Endothelial cell of umbilical vein (primary cell): ENCODE results near the gene FBXL17. TPM values are rescaled to one million over a fixed set of nuclear protein-coding genes. Genes with fewer than 3 reads are reported as not detected.

Source experiments
- BruUV-seq: library from RNA; stranded (reverse); fragments of 400-500 nt; replicated peaks from 2 replicates; lab custom pipeline; 2021; lab: Mats Ljungman, UMichigan
- CTCF ChIA-PET: fragments of 300-600, 350-600 bp; sonication (Branson Sonifier 250); formaldehyde crosslinking; loops from one replicate; lab custom pipeline; 2021; ENCODE audit warnings: antibody characterized with exemption, inconsistent platforms; lab: Charles Lee
- POLR2A ChIA-PET: fragments of 300-600, 350-600 bp; sonication (Branson Sonifier 250); formaldehyde crosslinking; loops from one replicate; lab custom pipeline; 2021; ENCODE audit warnings: antibody characterized with exemption, inconsistent platforms; lab: Charles Lee
- DNase-seq: peaks from one replicate; pipeline ENCODE4 v3.0.0-alpha.2; 2011; ENCODE audit warnings: low read depth, low spot score
- FAIRE-seq: peaks from 2 replicates; lab custom pipeline; 2011; peaks lifted over from hg19 to GRCh38; lab: Jason Lieb, UNC
- H2AFZ ChIP-seq: 2 replicates; pipeline ENCODE4 v1.6.0; 2012; ENCODE audit warnings: low read depth, low read length, control low read depth, inconsistent platforms
- H3K27ac ChIP-seq: 2 replicates; pipeline ENCODE4 v1.5.1; 2011; ENCODE audit warnings: low read depth, mild to moderate bottlenecking, control low read depth, low read length, moderate library complexity; ENCODE audit not compliant: insufficient read depth
- H3K27me3 ChIP-seq, 2 experiments: 2 replicates each; pipeline versions ENCODE4 v1.6.0 to v1.6.1; 2011; ENCODE audit warnings: low read length in 2 of 2, mixed read lengths in 1 of 2; ENCODE audit not compliant: control insufficient read depth in 2 of 2, insufficient read depth in 2 of 2
- H3K36me3 ChIP-seq, 2 experiments: 2 replicates in 1 of 2; 3 replicates in 1 of 2; pipeline ENCODE4 v1.5.1; 2011; ENCODE audit warnings: low read length in 2 of 2, mild to moderate bottlenecking in 1 of 2, moderate library complexity in 1 of 2; ENCODE audit not compliant: control insufficient read depth in 2 of 2, insufficient read depth in 2 of 2; ENCODE audit errors: extremely low read depth in 1 of 2
- H3K4me1 ChIP-seq: 3 replicates; pipeline ENCODE4 v1.5.1; 2011; ENCODE audit warnings: mild to moderate bottlenecking, low read length; ENCODE audit not compliant: control insufficient read depth, insufficient read depth; ENCODE audit errors: extremely low read depth
- H3K4me2 ChIP-seq: 2 replicates; pipeline ENCODE4 v1.6.1; 2011; ENCODE audit warnings: low read length, control low read depth, mixed read lengths; ENCODE audit not compliant: insufficient read depth
- H3K4me3 ChIP-seq, 3 experiments: fragments of 200-600 bp in 1 of 3; sonication (generic), shearing (Covaris generic) in 1 of 3; replicated peaks in 1 of 3; 2 replicates each; pipeline ENCODE4 v1.5.1; 2011 to 2016; ENCODE audit warnings: control low read depth in 3 of 3, low read length in 3 of 3, mild to moderate bottlenecking in 2 of 3, inconsistent platforms in 1 of 3, low read depth in 1 of 3, moderate library complexity in 1 of 3; ENCODE audit not compliant: insufficient read depth in 1 of 3
- H3K79me2 ChIP-seq: 2 replicates; pipeline ENCODE4 v1.6.0; 2012; ENCODE audit warnings: low read length, inconsistent platforms; ENCODE audit not compliant: control insufficient read depth, insufficient read depth
- H3K9ac ChIP-seq: replicated peaks from 2 replicates; pipeline ENCODE3; 2011; ENCODE audit warnings: low read length, control low read depth; ENCODE audit not compliant: insufficient read depth; ENCODE audit errors: extremely low read depth
- H3K9me1 ChIP-seq: replicated peaks from 3 replicates; pipeline ENCODE4 v1.6.0; 2011; ENCODE audit warnings: mild to moderate bottlenecking, low read length; ENCODE audit not compliant: control insufficient read depth, insufficient read depth; ENCODE audit errors: extremely low read depth
- H3K9me3 ChIP-seq: replicated peaks from 2 replicates; pipeline ENCODE4 v1.5.1; 2012; ENCODE audit warnings: low read length, inconsistent platforms; ENCODE audit not compliant: control insufficient read depth, insufficient read depth
- H4K20me1 ChIP-seq: replicated peaks from 2 replicates; pipeline ENCODE3; 2011; ENCODE audit warnings: mild to moderate bottlenecking, low read length; ENCODE audit not compliant: control insufficient read depth, insufficient read depth; ENCODE audit errors: extremely low read depth
- EZH2 ChIP-seq: IDR thresholded peaks from 2 replicates; pipeline ENCODE4 v1.6.1; 2012; ENCODE audit warnings: borderline replicate concordance, low read depth, mild to moderate bottlenecking, moderate library complexity, low read length, inconsistent platforms; ENCODE audit not compliant: severe bottlenecking
- FOS ChIP-seq: IDR thresholded peaks from 2 replicates; pipeline ENCODE4 v1.6.1; 2011; ENCODE audit warnings: mild to moderate bottlenecking, low read length, moderate library complexity, borderline replicate concordance; ENCODE audit not compliant: insufficient read depth
- GATA2 ChIP-seq: IDR thresholded peaks from 2 replicates; pipeline ENCODE4 v1.7.0; 2011; ENCODE audit warnings: low read depth, mild to moderate bottlenecking, moderate library complexity, mixed read lengths, low read length; ENCODE audit not compliant: insufficient read length, insufficient read depth
- JUN ChIP-seq: IDR thresholded peaks from 2 replicates; pipeline ENCODE4 v1.6.1; 2011; ENCODE audit warnings: borderline replicate concordance, low read depth; ENCODE audit not compliant: insufficient read length, insufficient read depth
- MYC ChIP-seq: IDR thresholded peaks from one replicate; pipeline ENCODE4 v1.6.1; 2011; ENCODE audit warnings: mild to moderate bottlenecking, low read depth, low read length
- POLR2A ChIP-seq: IDR thresholded peaks from 2 replicates; pipeline ENCODE4 v1.6.1; 2012; ENCODE audit warnings: low read depth, mild to moderate bottlenecking, control low read depth, low read length
- POLR2AphosphoS5 ChIP-seq: IDR thresholded peaks from 2 replicates; pipeline ENCODE4 v1.6.1; 2012; ENCODE audit warnings: low read depth, mild to moderate bottlenecking, control low read depth, low read length, moderate library complexity; ENCODE audit not compliant: insufficient read depth
- dilution Hi-C: fragments of 300-500 bp; cut with MboI; formaldehyde crosslinking; loops from one replicate; pipeline ENCODE4 v1.15.0; 2019; ENCODE audit warnings: low sequenced_read_pairs; ENCODE audit not compliant: extremely low pct_ligation_motif_present
- intact Hi-C: fragments of 100-400 bp; cut with micrococcal nuclease; formaldehyde crosslinking; loops from one replicate; pipeline ENCODE4 v1.10.0; 2022
- polyA plus RNA-seq, 4 experiments: library from polyadenylated mRNA; depleted of rRNA in 3 of 4; stranded (reverse) in 3 of 4; unstranded in 1 of 4; fragments of >200 nt; gene quantifications; 2 replicates each; pipeline versions ENCODE4 v1.2.1 to v1.2.3, GENCODE V29; 2011 to 2012; ENCODE audit warnings: missing spikeins in 1 of 4
- total RNA-seq: library from RNA; stranded (reverse); gene quantifications from 2 replicates; pipeline ENCODE4 v1.2.3, GENCODE V29; 2021
- TF ChIP-seq, protein P1 (sequence below): IDR thresholded peaks from 2 replicates; pipeline ENCODE4 v1.6.1; 2011; ENCODE audit not compliant: insufficient read depth, insufficient read length
- TF ChIP-seq, protein P2 (sequence below), 2 donors: IDR thresholded peaks; 1 replicate in 1 of 2; 2 replicates in 1 of 2; pipeline ENCODE4 v1.5.1; 2011; ENCODE audit warnings: low read length in 2 of 2, mild to moderate bottlenecking in 2 of 2, moderate library complexity in 2 of 2, control low read depth in 1 of 2, inconsistent platforms in 1 of 2, low read depth in 1 of 2; ENCODE audit not compliant: insufficient read depth in 1 of 2; ENCODE audit errors: extremely low read depth in 1 of 2

The FBXL17 gene
- total and polyA plus RNA-seq, 2 donors (not counting 3 experiments of a cell fraction or from before 2014, with no cell fraction given) = 2.7 to 8.8 TPM

DNA sequence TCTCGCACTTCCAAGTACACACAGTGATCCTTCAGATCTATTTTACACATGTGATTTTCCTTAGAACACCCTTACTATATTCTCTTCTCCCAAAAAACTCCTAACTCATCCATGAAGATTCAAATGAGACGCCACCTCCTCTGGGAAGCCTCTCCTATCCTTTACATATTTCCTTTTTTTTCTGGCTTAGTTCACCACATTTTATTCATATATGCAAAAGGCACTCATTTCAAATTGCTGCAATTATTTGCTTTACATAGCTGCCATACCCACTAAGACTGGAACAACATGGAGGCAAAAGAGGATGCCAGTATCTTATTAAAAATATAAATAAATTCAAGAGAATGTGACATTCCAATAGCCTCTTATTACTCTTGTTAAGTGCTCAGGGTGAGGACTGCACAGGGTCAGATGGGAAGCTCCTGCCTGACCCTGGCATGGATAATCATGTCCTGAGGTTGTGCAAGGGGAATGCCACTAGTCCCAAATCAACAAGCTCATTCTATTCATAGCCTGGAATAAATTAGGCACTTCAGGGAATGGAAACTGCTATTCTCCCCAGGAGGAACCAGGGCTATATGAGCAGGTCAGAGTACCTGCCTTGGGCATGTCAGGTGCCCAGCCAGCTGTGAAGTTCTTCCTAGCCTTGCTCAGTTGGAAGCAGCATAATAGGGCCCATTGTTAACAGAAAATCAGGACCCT lies 262.9 kb downstream of the FBXL17 start:
- no peak overlapping the region for H3K4me3 ChIP-seq
- dilution Hi-C loops = no loop called here

More for the DNA sequence above, 262.9 kb downstream of the FBXL17 start:
- Histone ChIP-seq H3K4me1 (no peaks in the 10 kb centered on the region), H3K9me1 (no peaks in the 10 kb centered on the region), H3K79me2 (no peaks in the 10 kb centered on the region), H4K20me1 (no peaks in the 10 kb centered on the region), H2AFZ (no peak overlapping the region), H3K9me3 (no peaks in the 10 kb centered on the region), H3K27me3 (no peaks in the 10 kb centered on the region), H3K27ac (no peak overlapping the region), H3K9ac (no peak overlapping the region), H3K4me2 (no peak overlapping the region), H3K36me3 (no peaks in the 10 kb centered on the region)
- POLR2A ChIA-PET = no interaction called here
- DNase-seq (no peak), FAIRE-seq (no peak)
- BruUV-seq = no TSS peak
- intact Hi-C loops = no loop called here
- CTCF ChIA-PET = no interaction called here
- no peak for TF ChIP-seq FOS
- TF ChIP-seq POLR2A = no peak
- TF ChIP-seq, protein P1, sequence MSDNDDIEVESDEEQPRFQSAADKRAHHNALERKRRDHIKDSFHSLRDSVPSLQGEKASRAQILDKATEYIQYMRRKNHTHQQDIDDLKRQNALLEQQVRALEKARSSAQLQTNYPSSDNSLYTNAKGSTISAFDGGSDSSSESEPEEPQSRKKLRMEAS = no peak
- TF ChIP-seq GATA2 = no peak
- TF ChIP-seq EZH2 = no peak
- TF ChIP-seq JUN = no peak
- no peak for TF ChIP-seq MYC
- no peak for TF ChIP-seq POLR2AphosphoS5
- TF ChIP-seq, protein P2, sequence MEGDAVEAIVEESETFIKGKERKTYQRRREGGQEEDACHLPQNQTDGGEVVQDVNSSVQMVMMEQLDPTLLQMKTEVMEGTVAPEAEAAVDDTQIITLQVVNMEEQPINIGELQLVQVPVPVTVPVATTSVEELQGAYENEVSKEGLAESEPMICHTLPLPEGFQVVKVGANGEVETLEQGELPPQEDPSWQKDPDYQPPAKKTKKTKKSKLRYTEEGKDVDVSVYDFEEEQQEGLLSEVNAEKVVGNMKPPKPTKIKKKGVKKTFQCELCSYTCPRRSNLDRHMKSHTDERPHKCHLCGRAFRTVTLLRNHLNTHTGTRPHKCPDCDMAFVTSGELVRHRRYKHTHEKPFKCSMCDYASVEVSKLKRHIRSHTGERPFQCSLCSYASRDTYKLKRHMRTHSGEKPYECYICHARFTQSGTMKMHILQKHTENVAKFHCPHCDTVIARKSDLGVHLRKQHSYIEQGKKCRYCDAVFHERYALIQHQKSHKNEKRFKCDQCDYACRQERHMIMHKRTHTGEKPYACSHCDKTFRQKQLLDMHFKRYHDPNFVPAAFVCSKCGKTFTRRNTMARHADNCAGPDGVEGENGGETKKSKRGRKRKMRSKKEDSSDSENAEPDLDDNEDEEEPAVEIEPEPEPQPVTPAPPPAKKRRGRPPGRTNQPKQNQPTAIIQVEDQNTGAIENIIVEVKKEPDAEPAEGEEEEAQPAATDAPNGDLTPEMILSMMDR (IDR thresholded peaks at IDR 0.05; ENCODE audit: extremely low read depth in 1 of 2, insufficient read depth in 1 of 2, low read depth in 1 of 2, low read length in 2 of 2) = no peak
